Endometrial microvascular endothelial cells (primary cell): ENCODE measurements around the gene AK8. TPM values are rescaled to one million over a fixed set of nuclear protein-coding genes. Genes with fewer than 3 reads are reported as not detected.

ENCODE experiments used
- in situ Hi-C: cut with HindIII; loops from 2 replicates; pipeline ENCODE4 v1.10.0; 2017; ENCODE audit warnings: low sequenced_read_pairs, low pct_unique_long_range_greater_than_20kb; ENCODE audit errors: inconsistent ontology term
- total RNA-seq: library from RNA; depleted of rRNA; stranded (reverse); fragments of >200 nt; gene quantifications from one replicate; pipeline ENCODE4 v1.2.3, GENCODE V29; 2015; ENCODE audit errors: inconsistent ontology term

Gene AK8, protein sequence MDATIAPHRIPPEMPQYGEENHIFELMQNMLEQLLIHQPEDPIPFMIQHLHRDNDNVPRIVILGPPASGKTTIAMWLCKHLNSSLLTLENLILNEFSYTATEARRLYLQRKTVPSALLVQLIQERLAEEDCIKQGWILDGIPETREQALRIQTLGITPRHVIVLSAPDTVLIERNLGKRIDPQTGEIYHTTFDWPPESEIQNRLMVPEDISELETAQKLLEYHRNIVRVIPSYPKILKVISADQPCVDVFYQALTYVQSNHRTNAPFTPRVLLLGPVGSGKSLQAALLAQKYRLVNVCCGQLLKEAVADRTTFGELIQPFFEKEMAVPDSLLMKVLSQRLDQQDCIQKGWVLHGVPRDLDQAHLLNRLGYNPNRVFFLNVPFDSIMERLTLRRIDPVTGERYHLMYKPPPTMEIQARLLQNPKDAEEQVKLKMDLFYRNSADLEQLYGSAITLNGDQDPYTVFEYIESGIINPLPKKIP
- total RNA-seq, result not detected

DNA sequence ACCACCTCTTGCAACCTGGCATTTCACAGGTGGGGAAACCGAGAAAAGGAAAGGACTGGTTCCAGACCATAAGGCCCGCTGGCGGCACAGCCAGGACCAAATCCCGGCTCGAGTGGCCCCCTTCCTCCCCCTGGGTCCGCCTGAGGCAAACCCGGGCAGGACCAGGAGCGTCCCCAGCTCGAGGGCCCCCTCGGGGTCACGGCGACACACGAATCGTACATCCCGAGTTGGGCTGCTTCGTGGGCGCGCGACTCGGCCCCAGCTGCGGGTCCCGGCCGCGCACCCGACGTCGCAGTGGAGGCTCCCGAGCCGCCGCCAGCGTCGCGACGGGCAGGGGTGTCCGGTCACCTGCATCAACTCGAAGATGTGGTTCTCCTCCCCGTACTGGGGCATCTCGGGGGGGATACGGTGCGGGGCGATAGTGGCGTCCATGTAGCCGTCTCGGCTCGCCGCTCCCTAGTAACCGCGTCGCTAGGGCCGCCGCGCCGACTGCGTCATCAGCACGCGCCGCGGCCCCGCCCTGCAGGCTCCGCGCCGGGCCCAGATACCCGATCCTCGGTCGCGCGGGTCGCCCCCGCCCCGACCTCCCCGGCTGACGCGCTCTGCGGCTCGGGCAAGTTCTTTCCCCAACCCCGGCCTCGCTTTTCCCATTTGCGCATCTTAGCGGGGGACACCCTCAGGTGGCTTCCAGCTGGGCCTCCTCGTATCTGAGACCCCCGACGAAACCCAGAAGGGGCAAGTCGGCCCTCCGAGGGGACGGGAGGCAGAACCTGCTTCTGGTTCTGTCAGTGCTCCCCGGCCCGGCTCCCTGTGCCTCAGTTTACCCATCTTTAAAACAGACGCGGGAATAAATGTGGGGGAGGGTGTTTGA lies at the start of gene AK8:
TSS of gene AK8 (minus strand) at position 461 of the 871 bp plus-strand sequence. CDS start at position 432, 29 bp downstream.
- in situ Hi-C loops, result no loop called here

DNA sequence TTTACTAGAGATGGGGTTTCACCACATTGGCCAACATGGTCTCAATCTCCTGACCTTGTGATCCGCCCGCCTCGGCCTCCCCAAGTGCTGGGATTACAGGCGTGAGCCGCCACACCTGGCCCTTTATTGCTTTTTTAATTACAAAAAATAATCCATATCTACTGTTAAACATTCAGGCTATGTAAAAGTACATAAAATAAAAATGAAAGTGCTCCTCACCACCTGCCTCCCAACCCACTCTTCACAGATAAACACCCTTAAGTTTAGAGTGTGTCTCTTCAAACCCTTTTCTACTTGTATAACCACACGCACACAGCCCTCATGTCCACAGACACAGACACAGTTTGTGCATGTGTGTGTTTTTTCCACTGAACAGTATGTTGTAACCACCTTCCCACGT lies 49.6 kb upstream of the AK8 start:
- in situ Hi-C loops, result no loop called here

DNA sequence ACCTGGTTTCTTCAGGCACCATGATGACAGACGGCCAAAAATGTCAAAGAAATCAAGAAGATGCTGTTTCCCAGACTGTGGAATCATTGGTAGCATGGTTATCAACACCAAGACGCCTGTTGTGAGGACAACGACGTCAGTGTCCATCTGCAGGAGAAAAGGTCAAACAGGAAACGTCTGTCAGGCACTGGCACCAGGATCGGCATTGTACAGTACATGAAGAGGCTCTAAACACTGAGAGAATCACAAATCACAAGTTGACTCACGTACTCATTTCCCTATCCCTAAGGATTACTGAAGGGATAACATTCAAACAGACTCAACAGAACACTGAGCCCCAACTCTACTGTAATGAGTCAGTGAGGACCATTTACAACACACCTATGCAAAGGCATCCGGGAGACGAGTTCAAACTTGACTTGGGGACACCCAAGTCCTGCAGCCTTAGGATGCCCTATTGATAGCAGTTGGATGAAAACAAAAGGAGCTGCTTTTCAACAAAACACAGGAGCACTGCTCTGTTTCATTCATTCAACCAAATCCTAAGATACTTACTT lies 45.3 kb upstream of the AK8 start:
- in situ Hi-C loops, result no loop called here

DNA sequence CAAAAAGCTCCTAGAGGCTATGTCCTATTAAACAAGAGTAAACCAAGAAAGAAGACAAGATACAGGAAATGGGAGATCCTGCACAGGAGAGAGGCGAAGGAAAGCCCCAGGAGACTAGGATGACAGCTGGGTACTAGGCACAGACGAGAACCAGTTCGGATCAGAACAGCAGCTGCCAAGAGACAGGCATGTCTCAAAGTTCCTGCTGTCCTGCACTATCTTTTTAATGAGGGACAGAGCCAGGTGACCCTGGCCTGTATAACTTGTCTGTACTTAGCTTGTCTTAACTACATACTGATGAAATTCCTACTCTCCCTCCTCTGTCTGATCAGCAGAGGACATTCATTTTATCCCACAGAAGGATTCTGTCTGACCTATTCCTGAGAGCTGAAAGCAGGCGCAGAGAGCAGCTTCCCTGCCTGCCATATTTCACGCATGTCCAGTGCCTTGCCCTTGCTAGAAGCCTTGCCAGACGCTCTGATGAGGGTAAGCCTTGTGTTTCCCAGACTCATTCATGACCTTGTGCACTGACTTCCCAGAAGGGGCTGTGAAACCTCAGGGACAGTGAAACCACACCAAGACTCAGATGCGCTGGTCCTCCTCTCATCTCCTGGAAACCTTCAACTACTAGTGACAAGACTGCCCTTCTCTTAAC lies 41.7 kb upstream of the AK8 start:
- in situ Hi-C loops, result no loop called here

DNA sequence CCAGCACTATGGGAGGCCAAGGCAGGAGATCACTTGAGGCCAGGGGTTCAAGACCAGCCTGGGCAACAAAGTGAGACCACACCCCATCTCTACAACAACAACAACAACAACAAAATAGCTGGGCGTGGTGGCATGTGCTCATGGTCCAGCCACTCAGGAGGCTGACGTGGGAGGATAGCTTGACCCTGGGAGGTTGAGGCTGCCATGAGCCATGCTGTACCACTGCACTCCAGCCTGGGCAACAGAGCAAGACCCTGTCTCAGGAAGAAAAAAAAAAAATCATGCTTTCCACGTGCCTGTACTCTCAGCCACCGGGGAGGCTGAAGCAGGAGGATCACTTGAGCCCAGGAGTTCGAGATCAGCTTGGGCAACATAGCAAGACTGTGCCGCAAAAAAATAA lies 36.8 kb upstream of the AK8 start:
- in situ Hi-C loops, result no loop called here

DNA sequence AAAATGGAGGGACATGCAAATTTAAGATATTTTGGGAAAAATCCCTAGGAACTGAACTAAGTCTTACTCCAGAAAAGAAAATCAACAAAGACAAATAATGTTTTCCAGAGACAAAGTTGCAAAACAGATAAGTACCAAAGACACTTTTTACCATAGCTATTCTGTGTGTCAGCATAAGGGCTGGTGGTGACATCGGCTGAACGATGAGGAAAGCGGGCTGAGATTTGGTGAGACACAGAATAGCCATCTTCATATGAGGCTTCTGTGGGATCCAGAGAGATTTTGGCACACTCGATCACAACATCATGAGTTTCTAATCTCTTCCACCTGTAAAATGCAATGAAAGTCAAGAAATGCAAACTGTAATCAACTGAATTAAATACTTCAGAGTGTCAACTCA lies 34.0 kb upstream of the AK8 start:
- in situ Hi-C loops, result no loop called here

DNA sequence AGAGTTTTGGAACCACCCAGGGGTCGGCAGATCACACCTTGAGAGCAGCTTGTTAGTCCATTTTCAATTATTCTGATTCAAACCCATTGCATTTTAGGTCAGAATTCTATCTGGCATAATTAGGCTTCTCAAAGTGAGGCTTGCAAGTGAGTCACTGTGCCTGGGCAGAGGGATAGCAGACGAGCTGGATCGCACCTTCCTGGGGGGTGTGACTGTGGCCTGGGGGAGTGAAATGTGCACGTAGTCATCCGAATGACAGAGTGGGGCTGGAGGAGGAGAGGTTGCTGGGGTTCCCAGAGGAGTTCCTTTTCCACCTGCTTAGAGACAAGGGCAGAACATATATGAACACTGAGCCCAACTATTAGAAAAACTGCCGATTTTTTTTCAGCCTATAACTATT lies 32.3 kb upstream of the AK8 start:
- in situ Hi-C loops, result no loop called here

DNA sequence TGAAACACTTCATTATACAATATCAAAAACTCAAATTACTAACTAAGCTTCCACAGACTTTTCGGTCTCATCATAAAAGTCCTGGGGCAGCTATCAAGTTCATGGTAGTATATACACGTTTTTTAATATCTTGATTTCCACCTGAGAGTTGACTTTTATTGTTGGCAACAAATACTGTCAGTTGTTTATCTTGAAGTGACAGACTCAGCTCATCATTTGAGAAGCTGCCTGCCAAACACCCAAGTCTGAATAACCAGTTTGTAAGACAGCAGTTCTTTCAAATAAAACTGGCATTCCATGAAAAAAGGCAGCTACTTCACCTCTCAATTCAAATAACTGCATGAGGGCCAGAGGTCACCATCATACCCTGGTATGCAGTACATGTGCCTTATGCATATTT lies 31.2 kb upstream of the AK8 start:
- in situ Hi-C loops, result no loop called here

- in situ Hi-C loops, result no loop called here
Observed at GRCh38 chr9:132908635-132909034, 30.6 kb upstream of the AK8 start.

DNA sequence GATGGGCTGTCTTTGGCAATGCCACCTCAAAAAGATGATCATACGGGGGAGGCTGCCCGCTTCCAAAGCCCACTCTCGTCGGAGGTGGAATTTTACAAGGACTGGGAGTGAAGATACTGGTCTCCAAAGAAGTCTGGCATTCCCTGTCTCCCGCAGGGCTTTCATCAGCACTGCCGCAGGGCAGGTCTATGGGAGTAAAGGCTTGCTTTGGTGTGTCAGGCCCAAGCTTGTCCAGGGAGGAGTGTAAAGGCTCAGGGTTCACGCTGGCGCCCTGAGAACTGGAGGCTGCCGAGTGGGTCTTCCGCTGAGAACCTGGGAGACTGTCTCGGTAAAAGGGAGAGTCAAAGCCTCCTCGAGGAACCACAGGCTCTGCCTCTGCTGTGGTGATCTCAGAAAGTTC lies 27.6 kb upstream of the AK8 start:
- in situ Hi-C loops, result no loop called here

DNA sequence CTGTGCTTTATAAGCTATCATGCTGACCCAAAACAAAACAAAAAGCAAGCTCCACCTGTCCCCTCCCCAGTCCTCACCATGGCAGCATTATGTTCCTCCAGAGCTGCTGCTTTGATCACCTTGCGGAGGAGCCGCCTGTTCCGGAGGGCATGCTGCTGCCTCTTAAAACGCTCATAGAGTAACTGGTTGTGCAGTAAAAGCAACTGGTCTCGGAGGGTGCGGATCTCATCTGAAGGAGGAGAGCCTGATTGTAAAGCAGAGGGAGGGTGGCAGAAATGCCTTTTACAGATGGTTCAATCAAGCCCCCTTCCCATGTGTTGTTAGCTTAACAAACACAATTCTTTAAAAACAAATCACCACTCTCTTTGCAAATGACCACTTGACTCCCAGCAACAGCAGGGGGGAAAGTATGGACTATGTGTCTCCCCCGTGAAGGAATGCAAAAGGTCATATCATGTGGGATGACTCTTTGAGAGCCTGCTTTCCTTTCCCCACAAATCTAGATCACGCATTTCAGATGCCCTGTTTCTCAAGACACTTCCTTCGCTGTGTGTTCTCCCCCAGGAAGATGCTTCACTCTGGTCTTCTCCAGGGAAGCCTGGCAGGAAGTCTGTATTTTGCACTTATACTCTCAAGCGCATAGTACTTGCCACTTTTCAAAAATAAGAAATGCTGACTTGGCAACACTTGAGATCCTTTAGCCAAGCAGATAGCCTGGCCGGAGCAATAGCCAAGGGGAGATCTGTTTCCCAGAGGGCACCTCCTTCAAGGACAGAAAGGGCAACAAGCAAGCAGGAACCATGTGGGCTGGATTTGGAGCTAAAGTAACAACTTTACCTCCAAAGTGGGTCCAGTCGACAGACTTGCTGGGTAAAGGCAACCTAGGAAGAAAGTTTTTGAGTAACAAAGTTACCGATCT lies 25.7 kb upstream of the AK8 start:
- in situ Hi-C loops, result no loop called here

GRCh38 chr9:132901858-132902831 lies 24.1 kb upstream of the AK8 start:
- in situ Hi-C loops, result no loop called here

GRCh38 chr9:132898051-132898450 lies 20.0 kb upstream of the AK8 start:
- in situ Hi-C loops, result no loop called here

- in situ Hi-C loops, result no loop called here
Observed at GRCh38 chr9:132896906-132897305, 18.8 kb upstream of the AK8 start.

DNA sequence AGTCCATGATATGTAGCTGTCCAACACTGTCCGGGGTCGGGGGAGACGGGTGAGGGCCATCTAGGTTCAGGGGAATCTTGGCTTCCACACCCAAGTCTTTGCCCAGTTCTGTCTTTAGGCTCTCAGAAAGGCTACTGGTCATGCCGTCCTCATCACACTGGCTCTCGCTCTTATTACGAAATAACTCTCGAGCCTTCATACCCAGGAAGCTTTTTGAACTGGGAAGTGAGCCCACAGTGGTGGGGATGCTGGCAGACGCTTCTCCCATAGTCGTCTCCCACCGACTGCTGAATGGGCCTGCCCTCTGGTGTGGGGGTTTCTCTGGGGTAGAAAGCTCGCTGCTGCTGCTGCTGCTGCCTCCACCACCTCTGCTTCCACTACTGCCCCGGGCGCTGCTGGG lies 18.2 kb upstream of the AK8 start:
- in situ Hi-C loops, result no loop called here

GRCh38 chr9:132894862-132895835 lies 17.1 kb upstream of the AK8 start:
- in situ Hi-C loops, result no loop called here
